ENCODE measurements around the gene ZNF608.
A peak's percentile ranks its signal among the peaks of the same experiment; 100 is the strongest.

Gene ZNF608

DNA sequence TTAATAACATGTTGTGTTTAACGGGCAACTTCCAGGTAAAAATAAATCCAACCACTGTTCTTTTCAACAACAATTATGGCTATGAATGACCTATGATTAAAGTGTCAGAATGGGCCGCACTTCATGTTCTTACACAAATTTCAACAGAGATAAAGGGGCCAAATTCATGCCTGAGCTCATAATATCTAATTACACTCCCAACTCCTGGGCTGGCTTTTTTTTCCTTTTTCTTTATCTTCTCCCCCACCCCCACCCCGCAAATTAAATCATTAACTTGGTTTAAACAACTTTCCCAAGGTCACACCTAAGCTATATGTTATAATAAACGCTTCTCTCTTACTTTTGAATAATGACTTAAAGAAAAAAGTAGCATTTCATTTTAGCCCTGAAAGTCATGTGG lies 25.8 kb downstream of the ZNF608 start:
- H3K4me1 ChIP-seq, result no peaks in the 10 kb centered on the region
- H3K9ac ChIP-seq, result no peak overlapping the region
- peaks cover 5% of the 10 kb centered on the region for H3K79me2 ChIP-seq
- no peak overlapping the region for H3K4me2 ChIP-seq (ENCODE audit: low read length)
- H3K27me3 ChIP-seq (ENCODE audit: control insufficient read depth, insufficient read depth, low read length), result no peaks in the 10 kb centered on the region
- no peak overlapping the region for H3K27ac ChIP-seq
- H2AFZ ChIP-seq, result no peak overlapping the region
- H3K9me3 ChIP-seq (ENCODE audit: control insufficient read depth, low read length), result no peaks in the 10 kb centered on the region
- no peak overlapping the region for H3K4me3 ChIP-seq (ENCODE audit: low read depth, low read length)
- TF ChIP-seq, protein P1, sequence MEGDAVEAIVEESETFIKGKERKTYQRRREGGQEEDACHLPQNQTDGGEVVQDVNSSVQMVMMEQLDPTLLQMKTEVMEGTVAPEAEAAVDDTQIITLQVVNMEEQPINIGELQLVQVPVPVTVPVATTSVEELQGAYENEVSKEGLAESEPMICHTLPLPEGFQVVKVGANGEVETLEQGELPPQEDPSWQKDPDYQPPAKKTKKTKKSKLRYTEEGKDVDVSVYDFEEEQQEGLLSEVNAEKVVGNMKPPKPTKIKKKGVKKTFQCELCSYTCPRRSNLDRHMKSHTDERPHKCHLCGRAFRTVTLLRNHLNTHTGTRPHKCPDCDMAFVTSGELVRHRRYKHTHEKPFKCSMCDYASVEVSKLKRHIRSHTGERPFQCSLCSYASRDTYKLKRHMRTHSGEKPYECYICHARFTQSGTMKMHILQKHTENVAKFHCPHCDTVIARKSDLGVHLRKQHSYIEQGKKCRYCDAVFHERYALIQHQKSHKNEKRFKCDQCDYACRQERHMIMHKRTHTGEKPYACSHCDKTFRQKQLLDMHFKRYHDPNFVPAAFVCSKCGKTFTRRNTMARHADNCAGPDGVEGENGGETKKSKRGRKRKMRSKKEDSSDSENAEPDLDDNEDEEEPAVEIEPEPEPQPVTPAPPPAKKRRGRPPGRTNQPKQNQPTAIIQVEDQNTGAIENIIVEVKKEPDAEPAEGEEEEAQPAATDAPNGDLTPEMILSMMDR (IDR thresholded peaks at IDR 0.05), result no peak
- H3K36me3 ChIP-seq (ENCODE audit: control insufficient read depth, insufficient read depth, low read length), result no peaks in the 10 kb centered on the region

DNA sequence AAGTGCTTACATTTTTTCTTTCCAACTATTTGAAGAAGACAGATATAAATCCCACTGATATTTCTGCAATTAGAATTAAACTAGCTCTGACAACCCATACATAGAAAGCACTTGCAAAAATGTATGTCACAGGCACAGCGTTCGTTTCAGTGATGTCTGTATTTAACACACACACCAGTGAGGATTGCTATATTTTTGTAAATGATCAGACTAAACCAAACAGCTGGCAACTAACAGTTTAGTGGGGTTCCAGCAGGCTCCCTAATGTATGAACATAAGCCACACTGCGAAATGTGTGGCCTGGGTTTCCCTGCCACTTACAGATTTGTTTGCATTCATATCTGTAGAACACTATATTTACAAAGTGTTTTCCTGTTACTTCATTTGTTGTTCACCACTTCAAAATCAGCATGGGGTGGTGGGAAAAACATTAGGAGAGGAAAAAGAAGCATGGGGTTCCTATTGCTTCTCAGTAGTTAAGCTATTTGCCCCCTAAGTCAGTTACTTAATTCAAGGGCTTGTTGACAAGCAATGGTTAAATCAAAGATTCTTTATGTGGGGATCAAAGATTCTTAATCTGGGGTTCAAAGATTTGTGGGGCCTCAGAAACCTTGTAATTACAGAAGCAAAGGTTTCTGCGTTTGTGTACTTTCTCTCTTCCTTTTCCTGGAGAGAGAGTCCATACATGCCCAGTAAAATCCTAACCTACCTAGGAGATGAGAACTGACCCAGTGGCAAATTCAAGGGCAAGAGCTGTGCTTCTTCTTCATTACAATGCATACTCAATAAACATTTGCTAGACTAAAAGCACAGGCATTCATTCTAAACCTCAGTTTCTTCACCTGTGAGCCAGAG lies 27.1 kb downstream of the ZNF608 start:
- Histone ChIP-seq H2AFZ (no peak overlapping the region), H3K4me1 (no peaks in the 10 kb centered on the region), H3K36me3 (ENCODE audit: control insufficient read depth, insufficient read depth, low read length) (no peaks in the 10 kb centered on the region), H3K27me3 (ENCODE audit: control insufficient read depth, insufficient read depth, low read length) (no peaks in the 10 kb centered on the region), H3K9me3 (ENCODE audit: control insufficient read depth, low read length) (no peaks in the 10 kb centered on the region), H3K4me2 (ENCODE audit: low read length) (no peak overlapping the region), H3K27ac (no peak overlapping the region), H3K4me3 (ENCODE audit: low read depth, low read length) (no peak overlapping the region), H3K79me2 (peaks cover 8% of the 10 kb centered on the region), H3K9ac (no peak overlapping the region)
- TF ChIP-seq, protein P1 (IDR thresholded peaks at IDR 0.05), result no peak

DNA sequence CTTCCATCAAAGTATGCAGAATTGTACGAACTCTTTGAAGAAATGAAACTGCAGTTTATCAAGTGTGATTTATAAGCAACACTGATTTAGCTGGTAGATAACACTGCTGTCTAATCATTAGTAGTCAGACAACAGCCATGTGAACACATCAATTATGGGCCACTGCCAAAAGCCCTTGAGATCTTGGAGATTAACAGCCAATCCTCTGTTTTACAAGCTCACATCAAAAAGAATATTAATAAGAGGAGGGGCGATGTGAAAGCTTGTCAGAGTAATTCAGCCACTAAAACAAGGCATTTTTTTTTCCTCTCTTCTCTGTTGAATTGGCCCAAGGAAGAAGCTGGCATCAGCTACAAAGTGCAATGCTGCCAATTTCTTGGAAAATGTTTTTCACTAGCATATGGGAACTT lies 28.1 kb downstream of the ZNF608 start:
- H3K79me2 ChIP-seq, result peaks cover 9% of the 10 kb centered on the region
- H3K27ac ChIP-seq, result no peak overlapping the region
- no peaks in the 10 kb centered on the region for H3K36me3 ChIP-seq (ENCODE audit: control insufficient read depth, insufficient read depth, low read length)
- H3K27me3 ChIP-seq (ENCODE audit: control insufficient read depth, insufficient read depth, low read length), result no peaks in the 10 kb centered on the region
- TF ChIP-seq, protein P1 (IDR thresholded peaks at IDR 0.05), result no peak
- no peak overlapping the region for H3K4me3 ChIP-seq (ENCODE audit: low read depth, low read length)
- no peak overlapping the region for H3K9ac ChIP-seq
- H3K4me2 ChIP-seq (ENCODE audit: low read length), result peak overlapping the region; percentile 21
- H3K9me3 ChIP-seq (ENCODE audit: control insufficient read depth, low read length), result no peaks in the 10 kb centered on the region
- H2AFZ ChIP-seq, result no peak overlapping the region
- no peaks in the 10 kb centered on the region for H3K4me1 ChIP-seq

DNA sequence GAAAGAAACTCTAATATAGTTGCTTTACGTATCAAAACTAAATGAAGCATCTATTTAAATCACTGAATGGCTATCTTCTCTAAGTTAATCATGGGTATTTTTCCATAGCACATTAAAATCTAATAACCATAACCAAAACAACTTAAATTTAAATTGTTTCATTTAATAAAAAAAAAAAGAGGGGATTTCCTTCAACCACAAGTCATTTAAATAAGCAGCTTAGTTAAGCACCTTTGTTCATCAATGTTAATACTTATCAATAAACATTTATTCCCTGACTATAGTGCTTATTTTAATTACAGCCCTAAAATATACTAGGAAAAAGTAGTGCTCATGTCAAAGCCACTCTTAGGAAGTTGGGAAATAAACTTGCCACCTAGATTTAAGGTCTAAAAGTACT lies 30.3 kb downstream of the ZNF608 start:
- TF ChIP-seq, protein P1 (IDR thresholded peaks at IDR 0.05), result no peak
- Histone ChIP-seq H3K4me1 (no peaks in the 10 kb centered on the region), H3K36me3 (ENCODE audit: control insufficient read depth, insufficient read depth, low read length) (no peaks in the 10 kb centered on the region), H3K27ac (no peak overlapping the region), H3K4me2 (ENCODE audit: low read length) (no peak overlapping the region), H3K9ac (no peak overlapping the region), H3K27me3 (ENCODE audit: control insufficient read depth, insufficient read depth, low read length) (no peaks in the 10 kb centered on the region), H2AFZ (no peak overlapping the region), H3K9me3 (ENCODE audit: control insufficient read depth, low read length) (no peaks in the 10 kb centered on the region), H3K4me3 (ENCODE audit: low read depth, low read length) (no peak overlapping the region), H3K79me2 (peaks cover 27% of the 10 kb centered on the region)

DNA sequence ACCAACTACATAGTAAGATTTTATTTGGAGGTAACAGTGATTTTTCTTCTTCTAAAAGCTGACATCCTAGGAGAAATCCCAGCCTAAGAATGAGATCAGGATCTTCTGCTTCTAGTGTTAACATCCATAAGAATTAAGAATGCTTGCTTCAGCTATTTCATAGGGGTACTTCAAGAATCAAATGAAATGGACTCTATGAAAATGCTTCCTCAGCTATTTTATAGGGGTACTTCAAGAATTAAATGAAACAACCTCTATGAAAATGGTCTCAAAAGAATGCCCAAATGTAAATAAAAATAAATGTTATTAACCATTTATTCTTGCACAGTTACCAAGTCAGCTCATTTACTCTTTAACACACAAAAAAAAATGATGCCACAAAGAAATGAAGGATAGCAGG lies 31.5 kb downstream of the ZNF608 start:
- no peak overlapping the region for H3K4me3 ChIP-seq (ENCODE audit: low read depth, low read length)
- H3K36me3 ChIP-seq (ENCODE audit: control insufficient read depth, insufficient read depth, low read length), result no peaks in the 10 kb centered on the region
- H3K4me2 ChIP-seq (ENCODE audit: low read length), result no peak overlapping the region
- no peak overlapping the region for H3K27ac ChIP-seq
- H3K9ac ChIP-seq, result no peak overlapping the region
- no peaks in the 10 kb centered on the region for H3K4me1 ChIP-seq
- TF ChIP-seq, protein P1 (IDR thresholded peaks at IDR 0.05), result no peak
- H3K27me3 ChIP-seq (ENCODE audit: control insufficient read depth, insufficient read depth, low read length), result no peaks in the 10 kb centered on the region
- peaks cover 27% of the 10 kb centered on the region for H3K79me2 ChIP-seq
- H3K9me3 ChIP-seq (ENCODE audit: control insufficient read depth, low read length), result no peaks in the 10 kb centered on the region
- H2AFZ ChIP-seq, result no peak overlapping the region

All from parathyroid adenoma (tissue), 2 donors.